HTR-8/SVneo (cell line): ENCODE data around the gene NVL.
"Not testable (repeated sequence)": the region's sequence is repeated elsewhere in the genome, so short reads cannot be mapped to it uniquely, and the experiment has no call there.

Source experiments
- DNase-seq: peaks from one replicate; pipeline ENCODE4 v3.0.0; 2011; ENCODE audit warnings: low spot score, mixed read lengths; ENCODE audit not compliant: insufficient read length
- FAIRE-seq: peaks from 2 replicates; lab custom pipeline; 2011; peaks lifted over from hg19 to GRCh38; lab: Jason Lieb, UNC

Gene NVL

DNA sequence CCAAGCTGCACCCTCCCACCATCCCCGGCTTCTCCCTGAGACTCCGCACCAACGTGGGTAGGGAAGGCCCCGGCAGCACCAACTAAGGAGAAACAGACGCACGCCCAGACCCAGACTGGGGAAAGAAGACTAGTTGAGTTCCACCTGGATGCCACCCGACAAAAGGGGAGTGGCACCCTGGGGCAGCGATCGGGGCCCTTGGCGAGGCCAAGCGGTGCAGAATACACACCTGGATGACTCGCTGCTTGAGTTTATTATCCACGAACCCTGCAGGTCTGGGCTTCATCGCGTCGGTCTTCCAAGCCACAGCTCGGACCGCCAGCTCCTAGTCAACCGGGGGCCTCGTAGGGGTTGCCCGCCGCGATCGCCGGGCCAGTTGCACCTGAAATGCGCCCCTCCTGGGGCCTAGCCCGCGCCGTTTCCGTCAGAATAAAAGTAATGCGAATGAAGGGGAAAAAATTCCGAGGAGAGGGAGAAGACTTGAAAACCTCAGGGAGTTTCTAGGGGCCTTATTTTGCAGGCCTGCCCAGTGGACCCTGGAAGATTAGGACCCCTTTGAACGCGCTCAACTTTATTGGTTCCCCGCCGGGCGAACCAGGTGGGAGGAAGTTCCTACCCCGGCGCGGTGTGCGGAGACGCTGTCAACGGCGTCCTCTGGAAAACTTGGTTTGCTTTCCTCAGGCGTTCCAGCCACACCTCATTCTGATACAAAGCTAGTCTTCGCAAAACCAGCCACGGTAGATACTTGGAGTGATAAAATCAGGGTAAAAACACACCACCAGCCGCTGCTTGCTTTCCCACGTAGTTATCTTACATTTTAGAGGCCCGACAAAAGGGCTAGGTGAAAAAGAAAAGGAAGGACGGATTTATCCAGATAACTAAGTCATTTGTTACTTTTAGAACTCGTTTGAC lies at the start of gene NVL:
Gene NVL (minus strand): TSS at position 331 of the 912 bp plus-strand sequence. CDS start 45 bp downstream, at position 286.
- DNase-seq = peak; percentile 89
- peak; percentile 54 for FAIRE-seq

DNA sequence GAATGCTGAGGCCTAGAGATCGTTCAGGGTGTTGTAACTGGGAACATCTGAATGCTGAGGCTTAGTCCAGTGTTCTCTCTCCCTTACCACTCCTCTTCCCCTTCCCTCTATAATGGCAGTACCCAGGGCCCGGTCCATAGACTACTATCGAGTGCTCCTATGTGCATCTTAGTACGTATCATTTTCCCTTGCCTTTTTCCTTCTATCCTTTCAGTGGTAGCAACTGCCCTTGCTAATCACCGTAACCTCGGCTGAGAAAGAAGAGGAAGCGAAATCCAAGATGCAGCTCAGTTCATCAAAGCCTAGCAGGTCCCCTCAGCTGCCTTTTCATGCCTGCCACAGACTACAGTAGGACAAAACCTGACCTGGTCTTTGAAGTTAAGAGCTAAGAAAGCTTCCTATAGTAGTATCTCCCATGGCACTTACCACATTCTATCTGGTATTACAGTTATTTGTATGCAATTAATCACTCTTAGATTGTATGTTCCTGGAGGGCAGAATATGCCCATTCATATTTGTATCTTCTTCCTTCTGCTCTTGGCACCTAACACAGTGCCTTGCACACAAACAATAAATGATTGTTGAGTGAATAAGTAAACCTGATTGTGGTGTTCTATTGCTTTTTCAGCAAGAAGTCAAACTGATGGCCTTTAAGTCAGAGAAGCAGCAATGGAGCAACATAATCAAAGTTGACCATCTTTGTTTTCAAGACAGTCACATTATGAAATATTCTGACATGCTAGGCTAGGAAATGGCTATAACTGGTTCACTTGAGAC lies 49.1 kb upstream of the NVL start:
- no peak for DNase-seq
- FAIRE-seq = no peak

DNA sequence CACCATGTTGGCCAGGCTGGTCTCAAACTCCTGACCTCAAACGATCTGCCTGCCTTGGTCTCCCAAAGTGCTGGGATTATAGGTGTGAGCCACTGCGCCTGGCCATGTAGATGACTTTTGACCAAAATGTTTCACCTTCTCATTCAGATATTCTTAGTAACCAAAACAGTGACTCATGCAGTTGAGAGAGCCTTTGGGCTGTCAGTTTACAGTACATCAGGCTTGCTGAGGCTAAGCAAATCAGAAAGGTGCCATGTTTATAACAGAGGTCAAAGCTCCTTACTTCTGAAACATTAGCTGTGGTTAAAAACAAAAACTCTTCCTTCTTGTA lies 47.7 kb upstream of the NVL start:
- FAIRE-seq = no peak
- DNase-seq = peak; percentile 19

DNA sequence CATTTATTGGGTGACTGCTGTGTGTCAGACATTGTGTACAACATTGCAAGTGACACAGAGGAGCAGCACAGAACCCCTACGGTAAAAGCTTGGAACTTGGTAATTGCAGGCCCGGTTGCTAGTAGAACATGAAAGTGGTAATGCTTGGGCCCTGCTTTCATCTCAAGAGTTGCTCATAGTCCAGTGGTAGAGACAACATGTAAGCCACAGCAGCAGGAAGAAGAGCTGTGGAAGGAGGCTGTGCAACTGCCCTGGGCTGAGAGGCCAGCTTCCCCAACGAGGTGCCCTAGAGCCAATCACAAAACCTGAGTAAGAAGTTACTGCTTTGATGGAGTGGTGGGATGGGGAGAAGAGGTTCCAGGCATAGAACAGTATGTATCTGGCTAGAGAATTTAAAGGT lies 45.1 kb upstream of the NVL start:
- FAIRE-seq = no peak
- DNase-seq = no peak

DNA sequence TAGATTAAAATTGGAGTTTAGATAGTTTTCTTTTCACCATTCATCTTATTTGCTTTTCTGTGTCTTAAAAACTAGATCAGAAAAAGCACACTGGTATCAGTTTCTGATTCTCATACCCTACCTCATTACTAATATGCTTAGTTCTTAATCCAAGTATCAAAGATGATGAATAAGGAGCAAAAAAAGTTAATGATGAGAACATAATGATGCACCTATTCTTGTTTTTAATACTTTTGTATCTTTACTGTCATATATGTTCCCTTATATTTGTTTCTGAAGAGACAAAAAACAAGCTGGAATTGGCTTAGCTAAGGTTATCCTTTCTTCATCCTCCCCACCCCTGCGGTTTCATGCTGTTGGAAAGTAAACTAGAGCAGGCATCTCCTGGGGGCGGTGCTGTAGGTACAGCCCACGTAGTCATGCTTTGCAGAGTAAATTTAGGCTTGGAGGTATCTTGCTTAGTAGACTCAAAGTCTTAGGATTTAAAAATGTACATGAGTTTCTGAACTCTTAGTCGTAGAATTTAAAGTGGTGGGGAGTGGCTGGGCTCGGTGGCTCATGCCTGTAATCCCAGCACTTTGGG lies 43.1 kb upstream of the NVL start:
- FAIRE-seq = no peak
- DNase-seq = no peak

- FAIRE-seq (no peak), DNase-seq (no peak)
These were observed 38.4 kb upstream of the NVL start for GRCh38 chr1:224368409-224368808.

DNA sequence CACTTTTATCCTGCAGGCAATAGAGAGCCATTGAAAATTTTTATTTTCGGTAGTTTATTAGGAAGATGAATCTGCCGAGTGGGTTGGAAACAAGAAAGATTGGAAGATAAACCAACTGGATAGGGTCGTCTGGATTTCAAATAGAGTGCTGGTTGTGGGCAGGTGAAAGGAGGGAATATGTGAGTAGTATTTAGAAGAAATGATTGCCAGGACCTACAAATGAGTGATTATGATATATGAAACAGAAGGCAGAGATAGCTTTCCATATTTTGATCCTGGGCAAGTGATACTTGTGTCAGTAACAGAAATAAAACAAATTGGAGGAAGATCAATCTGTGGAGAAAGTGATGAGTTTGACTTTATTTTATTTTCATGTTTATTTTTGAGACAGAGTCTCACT lies 29.2 kb upstream of the NVL start:
- DNase-seq (no peak), FAIRE-seq (no peak)

- FAIRE-seq = no peak
- DNase-seq = no peak
These were observed 28.3 kb upstream of the NVL start for GRCh38 chr1:224358237-224358636.

DNA sequence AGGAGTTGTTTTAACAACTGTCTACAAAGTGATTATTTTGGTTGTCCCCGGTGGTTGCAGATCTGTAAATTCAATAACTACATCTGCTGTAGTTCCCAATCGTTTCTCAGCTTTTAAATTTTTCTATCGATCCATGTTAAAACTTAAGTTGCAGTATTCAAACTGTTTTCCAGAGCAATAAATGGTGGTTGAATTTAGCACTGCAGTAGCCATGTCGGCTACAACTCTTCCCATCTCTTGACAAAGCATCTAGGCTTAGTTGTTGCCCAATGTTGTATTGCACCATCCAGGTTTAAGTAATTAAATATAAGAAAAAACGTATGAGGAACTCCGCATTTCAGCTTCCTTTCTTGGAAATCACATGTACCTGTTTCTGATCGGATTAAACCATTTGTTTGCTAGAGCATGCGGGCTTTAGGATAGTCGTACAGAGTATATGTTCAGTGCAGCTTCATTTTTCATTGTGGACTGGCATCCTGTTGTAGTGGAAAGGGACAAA lies 27.7 kb upstream of the NVL start:
- FAIRE-seq = no peak
- DNase-seq = peak; percentile 15

GRCh38 chr1:224356685-224357625 lies 27.0 kb upstream of the NVL start, which contains the start of gene CNIH4:
CNIH4 (plus strand) TSS chr1:224356879; CDS start chr1:224356925, 46 bp downstream.
- peak; percentile 92 for FAIRE-seq
- peak; percentile 96 for DNase-seq

DNA sequence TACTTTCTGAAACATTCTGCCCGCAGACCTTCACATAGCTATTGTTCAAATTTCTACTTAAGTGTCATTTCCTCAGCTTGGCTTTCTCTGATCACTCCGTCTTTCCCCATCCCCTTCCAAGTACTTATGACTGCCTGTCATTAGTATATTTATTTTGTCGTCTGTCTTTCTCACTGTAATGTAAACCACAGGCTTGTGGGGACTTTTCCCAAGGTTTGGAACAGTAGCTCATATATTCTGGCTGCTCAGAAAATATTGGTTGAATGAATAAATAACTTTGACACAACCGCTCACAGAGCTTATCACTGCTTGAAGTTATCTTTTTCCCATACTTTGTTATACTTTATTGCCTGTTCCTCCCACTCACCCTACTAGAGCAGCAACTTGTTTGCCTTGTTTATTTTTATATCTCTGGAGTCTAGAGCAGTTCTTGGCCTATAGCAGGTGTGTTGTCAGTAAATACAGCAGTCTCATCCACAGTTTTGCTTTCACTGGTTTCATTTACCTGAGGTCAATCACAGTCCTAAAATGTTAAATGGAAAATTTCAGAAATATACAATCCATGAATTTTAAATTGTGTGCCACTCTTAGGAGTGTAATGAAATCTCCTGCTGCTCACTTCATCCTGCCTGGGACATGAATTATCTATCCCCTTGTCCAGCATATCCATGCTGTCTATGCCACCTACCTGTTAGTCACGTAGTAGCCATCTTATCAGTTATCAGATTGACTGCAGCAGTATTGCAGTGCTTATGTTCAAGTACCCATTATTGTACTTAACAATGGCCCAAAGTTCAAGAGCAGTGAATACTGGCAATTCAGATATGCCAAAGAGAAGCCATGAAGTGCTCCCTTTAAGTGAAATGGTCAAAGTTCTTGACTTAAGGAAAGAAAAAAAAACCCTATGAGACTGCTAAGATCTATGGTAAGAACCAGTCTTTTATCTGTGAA lies 24.3 kb upstream of the NVL start:
- FAIRE-seq (no peak), DNase-seq (no peak)

DNA sequence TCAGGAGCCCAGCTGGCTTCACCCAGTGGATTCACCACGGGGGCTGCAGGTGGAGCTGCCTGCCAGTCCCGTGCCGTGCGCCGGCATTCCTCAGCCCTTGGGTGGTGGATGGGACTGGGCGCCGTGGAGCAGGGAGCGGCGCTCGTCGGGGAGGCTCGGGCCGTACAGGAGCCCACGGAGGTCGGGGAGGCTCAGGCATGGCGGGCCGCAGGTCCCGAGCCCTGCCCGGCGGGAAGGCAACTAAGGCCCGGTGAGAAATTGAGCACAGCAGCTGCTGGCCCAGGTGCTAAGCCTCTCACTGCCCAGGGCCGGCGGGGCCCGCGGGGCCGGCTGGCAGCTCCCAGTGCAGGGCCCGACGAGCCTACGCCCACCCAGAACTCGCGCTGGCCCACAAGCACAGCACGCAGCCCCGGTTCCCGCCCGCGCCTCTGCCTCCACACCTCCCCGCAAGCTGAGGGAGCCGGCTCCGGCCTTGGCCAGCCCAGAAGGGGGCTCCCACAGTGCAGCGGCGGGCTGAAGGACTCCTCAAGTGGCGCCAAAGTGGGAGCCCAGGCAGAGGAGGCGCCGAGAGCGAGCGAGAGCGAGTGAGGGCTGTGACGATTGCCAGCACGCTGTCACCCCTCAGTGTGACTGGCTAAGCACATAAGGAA lies 22.6 kb upstream of the NVL start:
- FAIRE-seq, DNase-seq: not testable (repeated sequence)

DNA sequence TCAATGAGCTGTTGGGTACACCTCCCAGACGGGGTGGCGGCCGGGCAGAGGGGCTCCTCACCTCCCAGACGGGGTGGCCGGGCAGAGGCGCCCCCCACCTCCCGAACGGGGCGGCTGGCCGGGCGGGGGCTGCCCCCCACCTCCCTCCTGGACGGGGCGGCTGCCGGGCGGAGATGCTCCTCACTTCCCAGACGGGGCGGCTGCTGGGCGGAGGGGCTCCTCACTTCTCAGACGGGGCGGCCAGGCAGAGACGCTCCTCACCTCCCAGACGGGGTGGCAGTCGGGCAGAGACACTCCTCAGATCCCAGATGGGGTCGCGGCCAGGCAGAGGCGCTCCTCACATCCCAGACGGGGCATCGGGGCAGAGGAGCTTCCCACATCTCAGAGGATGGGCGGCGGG lies 19.7 kb upstream of the NVL start:
- FAIRE-seq, DNase-seq: not testable (repeated sequence)

GRCh38 chr1:224348137-224348536 lies 18.2 kb upstream of the NVL start:
- FAIRE-seq (no peak), DNase-seq (no peak)

GRCh38 chr1:224343679-224344078 lies 13.7 kb upstream of the NVL start:
- FAIRE-seq (no peak), DNase-seq (no peak)

DNA sequence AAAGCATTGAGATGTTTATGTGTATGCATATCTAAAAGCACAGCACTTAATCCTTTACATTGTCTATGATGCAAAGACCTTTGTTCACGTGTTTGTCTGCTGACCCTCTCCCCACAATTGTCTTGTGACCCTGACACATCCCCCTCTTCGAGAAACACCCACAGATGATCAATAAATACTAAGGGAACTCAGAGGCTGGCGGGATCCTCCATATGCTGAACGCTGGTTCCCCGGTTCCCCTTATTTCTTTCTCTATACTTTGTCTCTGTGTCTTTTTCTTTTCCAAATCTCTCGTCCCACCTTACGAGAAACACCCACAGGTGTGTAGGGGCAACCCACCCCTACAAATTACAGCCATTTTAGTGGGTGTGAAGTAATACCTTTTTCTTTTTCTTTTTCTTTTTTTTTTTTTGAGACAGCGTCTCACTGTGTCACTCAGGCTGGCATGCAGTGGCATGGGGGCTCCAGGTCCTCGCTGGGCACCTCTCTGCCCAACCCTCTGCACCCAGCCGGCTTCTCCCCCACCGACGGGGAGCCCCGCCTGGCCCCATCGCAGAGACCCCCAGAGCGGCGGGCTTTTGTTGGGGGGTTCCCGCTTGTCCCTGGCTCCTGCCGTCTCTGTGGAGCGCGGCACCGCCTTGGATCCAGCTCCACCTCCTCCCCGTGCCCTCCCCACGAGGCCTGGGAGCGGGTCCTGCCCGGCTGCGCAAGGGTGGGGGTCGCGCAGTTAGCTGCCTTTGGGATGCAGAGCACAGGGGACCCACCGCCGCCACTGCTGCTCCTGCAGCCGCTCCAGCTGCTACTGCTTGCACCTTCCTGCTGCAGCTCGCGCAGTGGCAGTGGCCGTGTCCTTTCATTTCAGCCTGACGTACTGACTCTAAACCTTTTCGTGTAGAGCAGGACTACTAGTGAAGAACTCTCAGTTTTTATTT lies 10.7 kb upstream of the NVL start:
- FAIRE-seq, DNase-seq: not testable (repeated sequence)

DNA sequence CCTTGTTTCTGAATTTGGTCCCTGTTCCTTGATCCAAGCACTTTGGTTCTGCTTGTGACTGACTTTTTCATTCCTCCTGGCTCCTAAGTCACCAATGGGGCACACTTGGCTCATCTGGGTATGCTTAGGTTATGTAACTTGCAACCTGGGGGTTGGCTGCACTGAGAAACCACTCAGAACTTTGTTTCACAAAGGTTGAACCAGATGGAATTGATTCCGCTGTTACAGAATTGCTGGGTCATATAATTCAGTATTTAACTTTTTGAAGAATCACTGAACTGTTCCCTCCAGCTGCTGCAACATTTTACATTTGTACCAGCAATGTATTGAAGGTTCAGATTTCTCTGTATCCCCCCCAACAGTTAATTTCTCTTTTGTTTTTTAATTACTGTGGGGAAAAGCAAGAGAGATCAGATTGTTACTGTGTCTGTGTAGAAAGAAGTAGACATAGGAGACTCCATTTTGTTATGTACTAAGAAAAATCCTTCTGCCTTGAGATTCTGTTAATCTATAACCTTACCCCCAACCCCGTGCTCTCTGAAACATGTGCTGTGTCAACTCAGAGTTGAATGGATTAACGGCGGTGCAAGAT lies 9.6 kb upstream of the NVL start:
- no peak for DNase-seq
- no peak for FAIRE-seq
